Skeletal muscle cell (primary cell): ENCODE results near the gene GSTA4.
"Not testable (repeated sequence)": the region's sequence is repeated elsewhere in the genome, so short reads cannot be mapped to it uniquely, and the experiment has no call there.

ENCODE experiments used
- DNase-seq: peaks from one replicate; pipeline ENCODE4 v3.0.0-alpha.2; 2010; ENCODE audit warnings: low read depth
- H3K4me3 ChIP-seq: 2 replicates; pipeline ENCODE4 v1.5.1; 2011; ENCODE audit warnings: low read depth, mild to moderate bottlenecking, control low read depth, low read length, moderate library complexity

The GSTA4 gene

GRCh38 chr6:53015486-53015885 lies 20.4 kb upstream of the GSTA4 start:
- no peak overlapping the region for H3K4me3 ChIP-seq
- no peak for DNase-seq

GRCh38 chr6:53014744-53015143 lies 19.7 kb upstream of the GSTA4 start:
- H3K4me3 ChIP-seq = no peak overlapping the region
- no peak for DNase-seq

- no peak for DNase-seq
- H3K4me3 ChIP-seq = no peak overlapping the region
Observed at GRCh38 chr6:53014063-53014462, 19.0 kb upstream of the GSTA4 start.

- DNase-seq = no peak
- H3K4me3 ChIP-seq = no peak overlapping the region
Observed at GRCh38 chr6:53011979-53012378, 16.9 kb upstream of the GSTA4 start.

- DNase-seq = no peak
- no peak overlapping the region for H3K4me3 ChIP-seq
Observed at GRCh38 chr6:53010504-53010903, 15.4 kb upstream of the GSTA4 start.

GRCh38 chr6:53009511-53009910 lies 14.4 kb upstream of the GSTA4 start:
- no peak overlapping the region for H3K4me3 ChIP-seq
- no peak for DNase-seq

- no peak overlapping the region for H3K4me3 ChIP-seq
- no peak for DNase-seq
Observed at GRCh38 chr6:53009056-53009455, 14.0 kb upstream of the GSTA4 start.

GRCh38 chr6:53008192-53008687 lies 13.2 kb upstream of the GSTA4 start:
- not testable (repeated sequence) for DNase-seq, H3K4me3 ChIP-seq

GRCh38 chr6:53005663-53006250 lies 10.7 kb upstream of the GSTA4 start:
- H3K4me3 ChIP-seq = no peak overlapping the region
- no peak for DNase-seq

GRCh38 chr6:52999456-52999855 lies 4.4 kb upstream of the GSTA4 start:
- H3K4me3 ChIP-seq = no peak overlapping the region

GRCh38 chr6:52998603-52999002 lies 3.5 kb upstream of the GSTA4 start:
- DNase-seq = no peak
- H3K4me3 ChIP-seq = no peak overlapping the region

More at GRCh38 chr6:52999456-52999855, 4.4 kb upstream of the GSTA4 start:
- no peak for DNase-seq

- H3K4me3 ChIP-seq = peak overlapping the region; percentile 30
- DNase-seq = peak; percentile 78
Observed at GRCh38 chr6:52995913-52996645, 995 bp upstream of the GSTA4 start.

- peak overlapping the region; percentile 76 for H3K4me3 ChIP-seq
- no peak for DNase-seq
Observed at GRCh38 chr6:52994839-52995088, 320 bp downstream of the GSTA4 start.

- peak overlapping the region; percentile 76 for H3K4me3 ChIP-seq
- DNase-seq = no peak
Observed at GRCh38 chr6:52994031-52994838, 849 bp downstream of the GSTA4 start.

- H3K4me3 ChIP-seq = peak overlapping the region; percentile 76
- DNase-seq = no peak
Observed at GRCh38 chr6:52992980-52993920, 1.8 kb downstream of the GSTA4 start.

GRCh38 chr6:52990342-52990741 lies 4.7 kb downstream of the GSTA4 start:
- no peak for DNase-seq

GRCh38 chr6:52985228-52985627 lies 9.9 kb downstream of the GSTA4 start:
- H3K4me3 ChIP-seq = no peak overlapping the region
- DNase-seq = no peak

More at GRCh38 chr6:52990342-52990741, 4.7 kb downstream of the GSTA4 start:
- H3K4me3 ChIP-seq = no peak overlapping the region

- no peak overlapping the region for H3K4me3 ChIP-seq
- DNase-seq = no peak
Observed at GRCh38 chr6:52984247-52984646, 10.8 kb downstream of the GSTA4 start.

- no peak overlapping the region for H3K4me3 ChIP-seq
- no peak for DNase-seq
Observed at GRCh38 chr6:52983159-52983848, 11.8 kb downstream of the GSTA4 start.
